Fibroblast of lung (primary cell): Measurements from ENCODE around the gene ANKRD62. TPM values are rescaled to one million over a fixed set of nuclear protein-coding genes. Genes with fewer than 3 reads are reported as not detected.

Experiments
- DNase-seq, 2 donors: peaks; one replicate each; pipeline versions ENCODE4 v3.0.0 to v3.0.0-alpha.2; 2010; ENCODE audit warnings: low read depth in 2 of 2
- H2AFZ ChIP-seq: 2 replicates; pipeline ENCODE4 v1.5.1; 2012; ENCODE audit warnings: low read length, control low read depth, inconsistent platforms
- H3K27ac ChIP-seq: 2 replicates; pipeline ENCODE4 v1.5.1; 2011; ENCODE audit warnings: low read length, control low read depth; ENCODE audit not compliant: insufficient read depth
- H3K27me3 ChIP-seq: 2 replicates; pipeline ENCODE4 v1.5.1; 2011; ENCODE audit warnings: mild to moderate bottlenecking, low read length; ENCODE audit not compliant: control insufficient read depth, insufficient read depth
- H3K36me3 ChIP-seq: 2 replicates; pipeline ENCODE4 v1.5.1; 2011; ENCODE audit warnings: low read length; ENCODE audit not compliant: control insufficient read depth, insufficient read depth
- H3K4me1 ChIP-seq: 2 replicates; pipeline ENCODE4 v1.5.1; 2011; ENCODE audit warnings: low read length; ENCODE audit not compliant: control insufficient read depth, insufficient read depth; ENCODE audit errors: extremely low read depth
- H3K4me2 ChIP-seq: 2 replicates; pipeline ENCODE4 v1.5.1; 2011; ENCODE audit warnings: low read length, control low read depth; ENCODE audit not compliant: insufficient read depth; ENCODE audit errors: extremely low read depth
- H3K4me3 ChIP-seq, 4 experiments: fragments of 200-600 bp in 1 of 4; sonication (generic) in 1 of 4; replicated peaks in 1 of 4; 2 replicates each; pipeline ENCODE4 v1.5.1; 2011 to 2016; ENCODE audit warnings: low read length in 4 of 4, low read depth in 3 of 4, mild to moderate bottlenecking in 3 of 4, control low read depth in 2 of 4, inconsistent platforms in 1 of 4, mixed read lengths in 1 of 4; ENCODE audit not compliant: insufficient read depth in 1 of 4; ENCODE audit errors: control extremely low read depth in 1 of 4
- H3K79me2 ChIP-seq: 2 replicates; pipeline ENCODE4 v1.5.1; 2012; ENCODE audit warnings: mild to moderate bottlenecking, low read length, inconsistent platforms; ENCODE audit not compliant: control insufficient read depth, insufficient read depth
- H3K9ac ChIP-seq: 2 replicates; pipeline ENCODE4 v1.5.1; 2011; ENCODE audit warnings: mild to moderate bottlenecking, low read length, control low read depth; ENCODE audit not compliant: insufficient read depth
- H3K9me3 ChIP-seq: 2 replicates; pipeline ENCODE4 v1.5.1; 2012; ENCODE audit warnings: low read depth, low read length; ENCODE audit not compliant: control insufficient read depth, insufficient read depth
- H4K20me1 ChIP-seq: 2 replicates; pipeline ENCODE4 v1.5.1; 2011; ENCODE audit warnings: low read length; ENCODE audit not compliant: control insufficient read depth, insufficient read depth; ENCODE audit errors: extremely low read depth
- EZH2 ChIP-seq: IDR thresholded peaks from 2 replicates; pipeline ENCODE4 v1.5.1; 2012; ENCODE audit warnings: low read length, control low read depth, mild to moderate bottlenecking; ENCODE audit errors: missing control alignments
- polyA plus RNA-seq, 2 donors: library from polyadenylated mRNA; depleted of rRNA in 1 of 2; stranded (reverse) in 1 of 2; unstranded in 1 of 2; fragments of >200 nt; gene quantifications; 2 replicates each; pipeline ENCODE4 v1.2.1, GENCODE V29; 2011 to 2012; ENCODE audit warnings: missing spikeins in 1 of 2
- total RNA-seq: library from RNA; depleted of rRNA; stranded (reverse); fragments of >200 nt; gene quantifications from 2 replicates; pipeline ENCODE4 v1.2.1, GENCODE V29; 2014
- TF ChIP-seq, protein P1 (sequence below), 2 donors: IDR thresholded peaks in 1 of 2; conservative IDR thresholded peaks in 1 of 2; 1 replicate in 1 of 2; 2 replicates in 1 of 2; pipeline ENCODE4 v1.5.1; 2011 to 2012; ENCODE audit warnings: low read length in 2 of 2, control low read depth in 1 of 2, inconsistent platforms in 1 of 2, low read depth in 1 of 2, mild to moderate bottlenecking in 1 of 2

ANKRD62 gene
- total and polyA plus RNA-seq, 2 donors (not counting 1 experiment from before 2014, with no cell fraction given), result not detected

DNA sequence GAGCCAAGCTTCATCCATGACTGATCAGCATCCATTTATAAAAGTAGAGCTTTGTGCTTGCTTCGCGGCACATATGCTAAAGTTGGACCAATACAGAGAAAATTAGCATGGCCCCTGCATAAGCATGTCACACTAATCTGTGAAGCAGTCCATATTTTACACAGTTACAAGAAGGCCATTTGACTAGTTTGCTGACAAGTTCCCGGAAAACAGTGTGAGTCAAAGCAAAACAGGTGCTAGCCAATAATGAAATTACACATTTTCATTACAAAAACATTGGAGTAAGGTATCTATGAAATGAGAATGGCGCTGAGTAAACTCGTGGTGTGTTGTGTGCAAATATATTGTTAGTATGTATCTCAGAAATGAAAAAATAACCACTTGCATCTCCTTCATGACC is 4.7 kb downstream of the ANKRD62 start:
- Histone ChIP-seq H3K4me1 (no peaks in the 10 kb centered on the region), H3K4me2 (no peak overlapping the region), H4K20me1 (no peaks in the 10 kb centered on the region), H3K27me3 (no peaks in the 10 kb centered on the region), H3K4me3 (no peak overlapping the region), H3K9me3 (no peaks in the 10 kb centered on the region), H3K36me3 (no peaks in the 10 kb centered on the region), H3K27ac (no peak overlapping the region), H3K79me2 (no peaks in the 10 kb centered on the region), H2AFZ (no peak overlapping the region), H3K9ac (no peak overlapping the region)
- DNase-seq, result no peak
- TF ChIP-seq EZH2, result no peak
- TF ChIP-seq, protein P1, sequence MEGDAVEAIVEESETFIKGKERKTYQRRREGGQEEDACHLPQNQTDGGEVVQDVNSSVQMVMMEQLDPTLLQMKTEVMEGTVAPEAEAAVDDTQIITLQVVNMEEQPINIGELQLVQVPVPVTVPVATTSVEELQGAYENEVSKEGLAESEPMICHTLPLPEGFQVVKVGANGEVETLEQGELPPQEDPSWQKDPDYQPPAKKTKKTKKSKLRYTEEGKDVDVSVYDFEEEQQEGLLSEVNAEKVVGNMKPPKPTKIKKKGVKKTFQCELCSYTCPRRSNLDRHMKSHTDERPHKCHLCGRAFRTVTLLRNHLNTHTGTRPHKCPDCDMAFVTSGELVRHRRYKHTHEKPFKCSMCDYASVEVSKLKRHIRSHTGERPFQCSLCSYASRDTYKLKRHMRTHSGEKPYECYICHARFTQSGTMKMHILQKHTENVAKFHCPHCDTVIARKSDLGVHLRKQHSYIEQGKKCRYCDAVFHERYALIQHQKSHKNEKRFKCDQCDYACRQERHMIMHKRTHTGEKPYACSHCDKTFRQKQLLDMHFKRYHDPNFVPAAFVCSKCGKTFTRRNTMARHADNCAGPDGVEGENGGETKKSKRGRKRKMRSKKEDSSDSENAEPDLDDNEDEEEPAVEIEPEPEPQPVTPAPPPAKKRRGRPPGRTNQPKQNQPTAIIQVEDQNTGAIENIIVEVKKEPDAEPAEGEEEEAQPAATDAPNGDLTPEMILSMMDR (conservative IDR thresholded peaks at IDR 0.05 in 1 of 2, IDR thresholded peaks at IDR 0.05 in 1 of 2; ENCODE audit: low read depth in 1 of 2, low read length in 2 of 2), result no peak

DNA sequence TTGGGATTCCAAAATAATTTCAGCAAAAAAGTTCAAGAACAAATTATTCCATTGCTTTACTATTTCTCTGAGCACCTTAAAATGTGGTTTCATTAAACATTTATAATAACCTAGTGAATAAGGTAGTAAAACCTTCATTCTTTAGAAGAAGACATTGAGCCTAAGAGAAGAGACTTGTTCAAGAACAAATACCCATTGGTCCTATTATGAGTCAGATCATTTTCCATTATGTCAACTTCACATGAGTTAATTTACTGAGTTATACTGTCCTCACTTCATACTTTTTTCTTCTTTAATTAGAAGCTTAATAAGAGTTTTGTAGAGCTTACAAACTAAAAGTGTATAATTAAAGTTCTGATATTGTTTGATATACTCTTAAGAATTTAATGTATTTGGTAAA is 5.5 kb downstream of the ANKRD62 start:
- no peaks in the 10 kb centered on the region for H3K4me1 ChIP-seq
- H3K9ac ChIP-seq, result no peak overlapping the region
- no peak overlapping the region for H2AFZ ChIP-seq
- H3K36me3 ChIP-seq, result no peaks in the 10 kb centered on the region
- no peak overlapping the region for H3K27ac ChIP-seq
- no peak for DNase-seq
- TF ChIP-seq, protein P1 (conservative IDR thresholded peaks at IDR 0.05 in 1 of 2, IDR thresholded peaks at IDR 0.05 in 1 of 2; ENCODE audit: low read depth in 1 of 2, low read length in 2 of 2), result no peak
- no peak for TF ChIP-seq EZH2
- no peaks in the 10 kb centered on the region for H4K20me1 ChIP-seq
- H3K4me2 ChIP-seq, result no peak overlapping the region
- H3K9me3 ChIP-seq, result no peaks in the 10 kb centered on the region
- H3K79me2 ChIP-seq, result no peaks in the 10 kb centered on the region
- no peaks in the 10 kb centered on the region for H3K27me3 ChIP-seq
- H3K4me3 ChIP-seq, result no peak overlapping the region

DNA sequence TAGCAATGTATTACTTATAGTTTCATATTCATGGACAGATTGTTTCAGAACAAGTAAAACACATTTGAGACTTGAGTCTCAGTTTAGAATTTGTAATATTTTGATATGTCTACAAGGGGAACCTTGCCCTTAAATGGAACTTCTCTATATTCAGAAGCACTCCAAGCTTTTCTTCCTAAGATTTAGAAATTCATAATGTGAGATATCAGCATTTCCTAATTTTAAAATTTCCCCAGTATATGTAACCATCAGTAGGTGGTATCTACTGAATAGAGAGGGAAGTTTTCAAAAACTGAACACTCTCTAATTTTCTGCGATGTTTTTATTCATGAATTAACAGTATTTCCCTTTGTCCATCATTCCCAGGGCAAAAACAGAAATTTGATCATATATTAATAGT is 7.6 kb downstream of the ANKRD62 start:
- H4K20me1 ChIP-seq, result no peaks in the 10 kb centered on the region
- DNase-seq, result no peak
- H3K4me1 ChIP-seq, result no peaks in the 10 kb centered on the region
- no peaks in the 10 kb centered on the region for H3K9me3 ChIP-seq
- H3K79me2 ChIP-seq, result no peaks in the 10 kb centered on the region
- no peak overlapping the region for H2AFZ ChIP-seq
- no peaks in the 10 kb centered on the region for H3K27me3 ChIP-seq
- H3K4me3 ChIP-seq, result no peak overlapping the region
- no peaks in the 10 kb centered on the region for H3K36me3 ChIP-seq
- H3K4me2 ChIP-seq, result no peak overlapping the region
- H3K9ac ChIP-seq, result no peak overlapping the region
- TF ChIP-seq EZH2, result no peak
- TF ChIP-seq, protein P1 (conservative IDR thresholded peaks at IDR 0.05 in 1 of 2, IDR thresholded peaks at IDR 0.05 in 1 of 2; ENCODE audit: low read depth in 1 of 2, low read length in 2 of 2), result no peak
- no peak overlapping the region for H3K27ac ChIP-seq
